ENCODE data around the gene KIF19. TPM values are rescaled to one million over a fixed set of nuclear protein-coding genes. Genes with fewer than 3 reads are reported as not detected.
"Not testable (repeated sequence)": the region's sequence is repeated elsewhere in the genome, so short reads cannot be mapped to it uniquely, and the experiment has no call there.

KIF19 gene
- total RNA-seq = under 1 TPM in 1 of 2 donors, not detected in 1; 0.08 TPM

GRCh38 chr17:74325743-74326379, at the start of gene KIF19:
TSS of gene KIF19 (plus strand) at chr17:74326226. CDS start at chr17:74326350, 124 bp downstream.
- ATAC-seq (peak; percentile 84 to 94), DNase-seq (ENCODE audit: low spot score in 2 of 2) (peak in 1 of 2 donors; percentile 57)
- Mint-ChIP-seq H3K27ac (no peak within 1 kb of the TSS), H3K36me3 (no peaks in the 10 kb centered on the region), H3K9me3 (no peaks in the 10 kb centered on the region)

- DNase-seq (ENCODE audit: low spot score in 2 of 2) (no peak), ATAC-seq (no peak)
- H3K9me3 Mint-ChIP-seq = no peaks in the 10 kb centered on the region
- no peaks in the 10 kb centered on the region for H3K36me3 Mint-ChIP-seq
- no peak overlapping the region for H3K27ac Mint-ChIP-seq
Measured at GRCh38 chr17:74276541-74277009, 49.5 kb upstream of the KIF19 start.

- no peak for DNase-seq (ENCODE audit: low spot score in 2 of 2)
- ATAC-seq = no peak
- H3K9me3 Mint-ChIP-seq = no peaks in the 10 kb centered on the region
- H3K36me3 Mint-ChIP-seq = no peaks in the 10 kb centered on the region
- H3K27ac Mint-ChIP-seq = no peak overlapping the region
Measured at GRCh38 chr17:74277935-74278334, 48.1 kb upstream of the KIF19 start.

GRCh38 chr17:74279617-74280016, 46.4 kb upstream of the KIF19 start:
- DNase-seq (ENCODE audit: low spot score in 2 of 2); H3K36me3 Mint-ChIP-seq; H3K9me3 Mint-ChIP-seq; ATAC-seq: not testable (repeated sequence)
- H3K27ac Mint-ChIP-seq = peak overlapping the region; percentile 24 to 82

GRCh38 chr17:74280093-74280513, 45.9 kb upstream of the KIF19 start:
- peak; percentile 43 to 74 for DNase-seq (ENCODE audit: low spot score in 2 of 2)
- H3K9me3 Mint-ChIP-seq = no peaks in the 10 kb centered on the region
- ATAC-seq = peak; percentile 60 to 71
- peak overlapping the region; percentile 24 to 82 for H3K27ac Mint-ChIP-seq
- no peaks in the 10 kb centered on the region for H3K36me3 Mint-ChIP-seq

GRCh38 chr17:74281799-74282198, 44.2 kb upstream of the KIF19 start:
- peak overlapping the region in 1 of 2 donors; percentile 82 for H3K27ac Mint-ChIP-seq
- H3K36me3 Mint-ChIP-seq = no peaks in the 10 kb centered on the region
- DNase-seq (ENCODE audit: low spot score in 2 of 2) = no peak
- no peak for ATAC-seq
- H3K9me3 Mint-ChIP-seq = no peaks in the 10 kb centered on the region

GRCh38 chr17:74282274-74282586, 43.8 kb upstream of the KIF19 start:
- not testable (repeated sequence) for H3K9me3 Mint-ChIP-seq; H3K36me3 Mint-ChIP-seq; DNase-seq (ENCODE audit: low spot score in 2 of 2); ATAC-seq
- peak overlapping the region; percentile 79 to 82 for H3K27ac Mint-ChIP-seq

- DNase-seq (ENCODE audit: low spot score in 2 of 2) = peak; percentile 39 to 82
- peak; percentile 70 to 83 for ATAC-seq
- no peaks in the 10 kb centered on the region for H3K36me3 Mint-ChIP-seq
- peak overlapping the region; percentile 79 to 82 for H3K27ac Mint-ChIP-seq
- H3K9me3 Mint-ChIP-seq = no peaks in the 10 kb centered on the region
Measured at GRCh38 chr17:74282587-74283370, 43.2 kb upstream of the KIF19 start.

- DNase-seq (ENCODE audit: low spot score in 2 of 2) = no peak
- Mint-ChIP-seq H3K9me3 (no peaks in the 10 kb centered on the region), H3K27ac (peak overlapping the region in 1 of 2 donors; percentile 82), H3K36me3 (no peaks in the 10 kb centered on the region)
- no peak for ATAC-seq
Measured at GRCh38 chr17:74283371-74283673, 42.7 kb upstream of the KIF19 start.

- ATAC-seq (no peak), DNase-seq (ENCODE audit: low spot score in 2 of 2) (no peak)
- no peaks in the 10 kb centered on the region for H3K9me3 Mint-ChIP-seq
- no peaks in the 10 kb centered on the region for H3K36me3 Mint-ChIP-seq
- no peak overlapping the region for H3K27ac Mint-ChIP-seq
Measured at GRCh38 chr17:74287031-74287602, 38.9 kb upstream of the KIF19 start.

GRCh38 chr17:74288785-74289184, 37.2 kb upstream of the KIF19 start:
- peak; percentile 96 to 97 for ATAC-seq

GRCh38 chr17:74289688-74290087, 36.3 kb upstream of the KIF19 start:
- Mint-ChIP-seq H3K27ac (peak overlapping the region in 1 of 2 donors; percentile 85), H3K36me3 (no peaks in the 10 kb centered on the region), H3K9me3 (no peaks in the 10 kb centered on the region)
- peak in 1 of 2 donors; percentile 11 for ATAC-seq
- DNase-seq (ENCODE audit: low spot score in 2 of 2) = no peak

More at GRCh38 chr17:74288785-74289184, 37.2 kb upstream of the KIF19 start:
- Mint-ChIP-seq H3K36me3 (no peaks in the 10 kb centered on the region), H3K27ac (peak overlapping the region; percentile 55 to 85), H3K9me3 (no peaks in the 10 kb centered on the region)
- DNase-seq (ENCODE audit: low spot score in 2 of 2) = peak; percentile 43 to 71

GRCh38 chr17:74290340-74290739, 35.7 kb upstream of the KIF19 start:
- no peaks in the 10 kb centered on the region for H3K36me3 Mint-ChIP-seq
- H3K27ac Mint-ChIP-seq = no peak overlapping the region
- ATAC-seq = no peak

GRCh38 chr17:74292495-74292894, 33.5 kb upstream of the KIF19 start:
- no peaks in the 10 kb centered on the region for H3K36me3 Mint-ChIP-seq
- DNase-seq (ENCODE audit: low spot score in 2 of 2) (no peak), ATAC-seq (no peak)
- H3K27ac Mint-ChIP-seq = no peak overlapping the region
- no peaks in the 10 kb centered on the region for H3K9me3 Mint-ChIP-seq

More at GRCh38 chr17:74290340-74290739, 35.7 kb upstream of the KIF19 start:
- no peak for DNase-seq (ENCODE audit: low spot score in 2 of 2)
- no peaks in the 10 kb centered on the region for H3K9me3 Mint-ChIP-seq

GRCh38 chr17:74295625-74296547, 30.1 kb upstream of the KIF19 start:
- no peak for ATAC-seq
- DNase-seq (ENCODE audit: low spot score in 2 of 2) = no peak
- H3K27ac Mint-ChIP-seq = no peak overlapping the region
- H3K36me3 Mint-ChIP-seq = no peaks in the 10 kb centered on the region
- H3K9me3 Mint-ChIP-seq = no peaks in the 10 kb centered on the region

- Mint-ChIP-seq H3K27ac (no peak overlapping the region), H3K9me3 (no peaks in the 10 kb centered on the region), H3K36me3 (no peaks in the 10 kb centered on the region)
- ATAC-seq (no peak), DNase-seq (ENCODE audit: low spot score in 2 of 2) (no peak)
Measured at GRCh38 chr17:74296548-74296936, 29.5 kb upstream of the KIF19 start.

All from activated naive CD4-positive, alpha-beta T cell treated with anti-CD3 and anti-CD28 coated beads, Interleukin-2, amount 50 U/mL, for 72 hours (primary cell).